Keratinocyte (primary cell): ENCODE data around the gene JOSD1. TPM values are rescaled to one million over a fixed set of nuclear protein-coding genes. Genes with fewer than 3 reads are reported as not detected.

Experiments used
- DNase-seq: peaks from one replicate; pipeline ENCODE4 v3.0.0-alpha.2; 2011; ENCODE audit warnings: low read depth, missing footprints, low spot score
- FAIRE-seq: peaks from 2 replicates; lab custom pipeline; 2011; peaks lifted over from hg19 to GRCh38; lab: Jason Lieb, UNC
- H2AFZ ChIP-seq: 2 replicates; pipeline ENCODE4 v1.6.0; 2012; ENCODE audit warnings: low read length, control low read depth, inconsistent platforms; ENCODE audit not compliant: control insufficient read depth
- H3K27ac ChIP-seq: 2 replicates; pipeline ENCODE4 v1.5.1; 2011; ENCODE audit warnings: low read length; ENCODE audit not compliant: control insufficient read depth, insufficient read depth
- H3K27me3 ChIP-seq: 3 replicates; pipeline ENCODE4 v1.6.0; 2011; ENCODE audit warnings: low read length; ENCODE audit not compliant: control insufficient read depth, insufficient read depth; ENCODE audit errors: extremely low read depth
- H3K36me3 ChIP-seq, 2 experiments: 2 replicates in 1 of 2; 3 replicates in 1 of 2; pipeline ENCODE4 v1.5.1; 2011; ENCODE audit warnings: low read length in 2 of 2, mild to moderate bottlenecking in 1 of 2; ENCODE audit not compliant: control insufficient read depth in 2 of 2, insufficient read depth in 2 of 2; ENCODE audit errors: extremely low read depth in 1 of 2
- H3K4me1 ChIP-seq: 3 replicates; pipeline ENCODE4 v1.5.1; 2011; ENCODE audit warnings: low read length; ENCODE audit not compliant: control insufficient read depth, insufficient read depth; ENCODE audit errors: extremely low read depth
- H3K4me2 ChIP-seq: 3 replicates; pipeline ENCODE4 v1.6.0; 2011; ENCODE audit warnings: low read depth, low read length; ENCODE audit not compliant: control insufficient read depth, insufficient read depth; ENCODE audit errors: extremely low read depth
- H3K4me3 ChIP-seq, 3 experiments: fragments of 200-600 bp in 1 of 3; sonication (generic) in 1 of 3; 2 replicates in 2 of 3; 3 replicates in 1 of 3; pipeline ENCODE4 v1.5.1; 2011 to 2016; ENCODE audit warnings: low read length in 3 of 3, mild to moderate bottlenecking in 3 of 3, control low read depth in 2 of 3, inconsistent platforms in 1 of 3, low read depth in 1 of 3, mixed read lengths in 1 of 3, mixed run types in 1 of 3, moderate library complexity in 1 of 3; ENCODE audit not compliant: control insufficient read depth in 2 of 3, insufficient read depth in 2 of 3; ENCODE audit errors: extremely low read depth in 1 of 3
- H3K79me2 ChIP-seq: 2 replicates; pipeline ENCODE4 v1.6.0; 2012; ENCODE audit warnings: low read length; ENCODE audit not compliant: control insufficient read depth, insufficient read depth
- H3K9ac ChIP-seq: 3 replicates; pipeline ENCODE4 v1.6.0; 2011; ENCODE audit warnings: low read length; ENCODE audit not compliant: control insufficient read depth, insufficient read depth; ENCODE audit errors: extremely low read depth
- H3K9me1 ChIP-seq: 3 replicates; pipeline ENCODE4 v1.6.0; 2011; ENCODE audit warnings: low read length; ENCODE audit not compliant: control insufficient read depth, insufficient read depth; ENCODE audit errors: extremely low read depth
- H3K9me3 ChIP-seq: 2 replicates; pipeline ENCODE4 v1.5.1; 2012; ENCODE audit warnings: low read depth, low read length; ENCODE audit not compliant: control insufficient read depth
- H4K20me1 ChIP-seq: 3 replicates; pipeline ENCODE4 v1.6.0; 2011; ENCODE audit warnings: low read length; ENCODE audit not compliant: control insufficient read depth, insufficient read depth; ENCODE audit errors: extremely low read depth
- EZH2 ChIP-seq: IDR thresholded peaks from one replicate; pipeline ENCODE4 v1.6.1; 2012; ENCODE audit warnings: inconsistent platforms, mild to moderate bottlenecking, low read length, moderate library complexity
- dilution Hi-C: fragments of 300-500 bp; cut with MboI; formaldehyde crosslinking; loops from one replicate; pipeline ENCODE4 v1.7.0; 2020; ENCODE audit warnings: low sequenced_read_pairs; ENCODE audit not compliant: extremely low pct_ligation_motif_present
- polyA plus RNA-seq, 5 experiments: library from polyadenylated mRNA; depleted of rRNA in 3 of 5; stranded (reverse) in 3 of 5; stranded (forward) in 1 of 5; unstranded in 1 of 5; fragments of >200 nt; gene quantifications; 1 replicate in 1 of 5; 2 replicates in 3 of 5; 3 replicates in 1 of 5; pipeline versions ENCODE4 v1.2.1 to v1.2.3, GENCODE V29; 2011 to 2012; ENCODE audit warnings: missing spikeins in 2 of 5, low read depth in 1 of 5, low replicate concordance in 1 of 5
- TF ChIP-seq, protein P1 (sequence below), 3 experiments: IDR thresholded peaks in 1 of 3; conservative IDR thresholded peaks in 1 of 3; optimal IDR thresholded peaks in 1 of 3; 2 replicates in 2 of 3; 3 replicates in 1 of 3; pipeline versions ENCODE3 to v1.5.1; 2011; ENCODE audit warnings: low read length in 3 of 3, mild to moderate bottlenecking in 3 of 3, moderate library complexity in 2 of 3, control low read depth in 1 of 3, inconsistent platforms in 1 of 3; ENCODE audit not compliant: insufficient read depth in 2 of 3; ENCODE audit errors: extremely low read depth in 1 of 3

JOSD1 gene
- polyA plus RNA-seq, 1 donor (not counting 4 experiments of a cell fraction or from before 2014, with no cell fraction given) = 32.6 TPM

DNA sequence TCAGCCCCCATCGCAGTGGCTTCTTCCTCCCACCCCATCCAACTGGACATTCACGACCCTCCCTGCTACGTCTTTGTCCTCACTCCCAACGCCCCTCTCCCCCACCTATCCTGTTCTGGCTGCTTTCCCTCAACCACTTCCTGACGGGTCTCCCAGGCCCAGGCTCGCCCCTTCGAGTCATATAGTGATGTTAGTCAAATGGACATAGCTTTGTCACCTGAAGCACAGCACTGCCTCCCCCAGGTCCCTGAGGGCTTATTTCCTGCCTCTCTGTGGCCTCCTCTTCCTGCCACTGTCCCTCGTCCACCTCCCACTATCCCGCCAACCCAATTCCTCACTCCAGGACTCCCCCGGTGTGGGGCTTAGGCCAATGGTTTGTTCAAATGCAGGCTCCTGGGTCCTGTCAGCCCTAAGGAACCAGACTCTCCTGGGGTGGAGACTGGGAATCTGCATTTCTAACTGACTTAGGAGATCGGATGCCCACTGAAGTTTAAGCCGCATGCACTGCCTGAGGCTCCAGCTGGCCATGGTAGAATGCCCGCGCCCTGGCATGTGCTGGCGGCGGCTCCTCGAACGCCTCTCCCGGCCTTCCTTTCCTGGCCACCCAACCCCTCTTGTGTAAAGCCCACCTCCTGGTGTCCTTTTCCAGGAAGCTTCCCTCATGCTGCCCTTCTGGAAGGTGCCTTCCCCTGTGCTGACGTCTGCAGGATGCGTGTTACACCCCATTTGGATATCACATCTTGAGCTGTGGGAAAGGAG, 36.7 kb upstream of the JOSD1 start:
- no peak overlapping the region for H3K27ac ChIP-seq
- no peak for TF ChIP-seq EZH2
- TF ChIP-seq, protein P1, sequence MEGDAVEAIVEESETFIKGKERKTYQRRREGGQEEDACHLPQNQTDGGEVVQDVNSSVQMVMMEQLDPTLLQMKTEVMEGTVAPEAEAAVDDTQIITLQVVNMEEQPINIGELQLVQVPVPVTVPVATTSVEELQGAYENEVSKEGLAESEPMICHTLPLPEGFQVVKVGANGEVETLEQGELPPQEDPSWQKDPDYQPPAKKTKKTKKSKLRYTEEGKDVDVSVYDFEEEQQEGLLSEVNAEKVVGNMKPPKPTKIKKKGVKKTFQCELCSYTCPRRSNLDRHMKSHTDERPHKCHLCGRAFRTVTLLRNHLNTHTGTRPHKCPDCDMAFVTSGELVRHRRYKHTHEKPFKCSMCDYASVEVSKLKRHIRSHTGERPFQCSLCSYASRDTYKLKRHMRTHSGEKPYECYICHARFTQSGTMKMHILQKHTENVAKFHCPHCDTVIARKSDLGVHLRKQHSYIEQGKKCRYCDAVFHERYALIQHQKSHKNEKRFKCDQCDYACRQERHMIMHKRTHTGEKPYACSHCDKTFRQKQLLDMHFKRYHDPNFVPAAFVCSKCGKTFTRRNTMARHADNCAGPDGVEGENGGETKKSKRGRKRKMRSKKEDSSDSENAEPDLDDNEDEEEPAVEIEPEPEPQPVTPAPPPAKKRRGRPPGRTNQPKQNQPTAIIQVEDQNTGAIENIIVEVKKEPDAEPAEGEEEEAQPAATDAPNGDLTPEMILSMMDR (optimal IDR thresholded peaks at IDR 0.05 in 1 of 3, IDR thresholded peaks at IDR 0.05 in 1 of 3, conservative IDR thresholded peaks at IDR 0.05 in 1 of 3; ENCODE audit: extremely low read depth in 1 of 3, insufficient read depth in 2 of 3, low read length in 3 of 3) = peak in 1 of 3 experiments; percentile 30
- H3K79me2 ChIP-seq = no peaks in the 10 kb centered on the region
- no peak overlapping the region for H2AFZ ChIP-seq
- no peak for DNase-seq
- no peak overlapping the region for H3K4me3 ChIP-seq
- H3K36me3 ChIP-seq = peaks cover 47 to 65% of the 10 kb centered on the region in 2 experiments
- dilution Hi-C loops = no loop called here
- peaks cover 2% of the 10 kb centered on the region for H4K20me1 ChIP-seq
- no peak overlapping the region for H3K9ac ChIP-seq
- H3K9me1 ChIP-seq = no peaks in the 10 kb centered on the region
- no peaks in the 10 kb centered on the region for H3K9me3 ChIP-seq
- peaks cover 23% of the 10 kb centered on the region for H3K4me1 ChIP-seq
- H3K4me2 ChIP-seq = no peak overlapping the region
- H3K27me3 ChIP-seq = no peaks in the 10 kb centered on the region
- FAIRE-seq = no peak

DNA sequence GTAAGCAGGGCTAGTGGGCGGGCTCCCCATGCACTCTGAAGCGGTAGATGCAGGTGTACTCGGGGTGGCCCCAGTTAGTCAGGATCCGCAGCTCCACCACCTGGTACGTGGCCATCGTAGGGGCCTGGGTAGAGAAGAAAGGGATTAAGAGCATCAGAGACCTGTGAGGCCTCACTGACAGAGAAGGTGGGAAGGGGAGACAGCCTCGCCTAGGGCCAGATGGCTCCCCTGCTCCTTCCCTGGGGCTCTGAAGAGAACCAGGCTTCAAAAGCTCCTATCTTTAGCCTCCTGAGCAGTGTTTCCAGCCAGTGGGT, 35.5 kb upstream of the JOSD1 start:
- Histone ChIP-seq H3K27me3 (no peaks in the 10 kb centered on the region), H2AFZ (no peak overlapping the region), H4K20me1 (peaks cover 2% of the 10 kb centered on the region), H3K27ac (no peak overlapping the region), H3K9me3 (no peaks in the 10 kb centered on the region), H3K4me3 (no peak overlapping the region), H3K9me1 (no peaks in the 10 kb centered on the region), H3K4me2 (no peak overlapping the region), H3K79me2 (no peaks in the 10 kb centered on the region), H3K9ac (no peak overlapping the region), H3K36me3 (peaks cover 44 to 58% of the 10 kb centered on the region in 2 experiments), H3K4me1 (peaks cover 23% of the 10 kb centered on the region)
- dilution Hi-C loops = no loop called here
- DNase-seq (no peak), FAIRE-seq (no peak)
- TF ChIP-seq, protein P1 (optimal IDR thresholded peaks at IDR 0.05 in 1 of 3, IDR thresholded peaks at IDR 0.05 in 1 of 3, conservative IDR thresholded peaks at IDR 0.05 in 1 of 3; ENCODE audit: extremely low read depth in 1 of 3, insufficient read depth in 2 of 3, low read length in 3 of 3) = no peak
- TF ChIP-seq EZH2 = no peak
